ENCODE results near the gene GTF2A1.
A peak's percentile ranks its signal among the peaks of the same experiment; 100 is the strongest.

GTF2A1 gene

GRCh38 chr14:81211844-81212243, 8.9 kb downstream of the GTF2A1 start:
- no peak for TF ChIP-seq EZH2 (IDR thresholded peaks at IDR 0.05; ENCODE audit: borderline replicate concordance, low read length)
- TF ChIP-seq CTCF (IDR thresholded peaks at IDR 0.05; ENCODE audit: low read length): peak; percentile 47
- Histone ChIP-seq H3K79me2 (ENCODE audit: insufficient read depth, low read length) (peaks cover 3% of the 10 kb centered on the region; the same call in 1 of the 2 replicates), H3K36me3 (ENCODE audit: insufficient read depth, low read length) (peaks cover 73% of the 10 kb centered on the region), H3K4me1 (ENCODE audit: insufficient read depth, low read length, severe bottlenecking) (peaks cover 12% of the 10 kb centered on the region), H3K4me3 (ENCODE audit: low read depth, low read length, poor library complexity, severe bottlenecking) (no peak overlapping the region), H3F3A (ENCODE audit: insufficient read depth, low read length) (no peaks in the 10 kb centered on the region), H3K9me3 (ENCODE audit: low read length) (no peaks in the 10 kb centered on the region), H3K4me2 (ENCODE audit: low read length) (no peak overlapping the region), H3K9me2 (ENCODE audit: low read depth, low read length) (no peaks in the 10 kb centered on the region), H2AFZ (ENCODE audit: low read length) (no peak overlapping the region), H3K9ac (ENCODE audit: low read length) (no peak overlapping the region), H4K20me1 (ENCODE audit: insufficient read depth, low read length) (no peaks in the 10 kb centered on the region), H3K27me3 (ENCODE audit: insufficient read depth, low read length) (no peaks in the 10 kb centered on the region), H3K27ac (ENCODE audit: low read depth, low read length, poor library complexity, severe bottlenecking) (no peak overlapping the region)

- no peak overlapping the region for H3K9ac ChIP-seq (ENCODE audit: low read length)
- TF ChIP-seq CTCF (IDR thresholded peaks at IDR 0.05; ENCODE audit: low read length) (no peak), EZH2 (IDR thresholded peaks at IDR 0.05; ENCODE audit: borderline replicate concordance, low read length) (no peak)
- no peaks in the 10 kb centered on the region for H3K27me3 ChIP-seq (ENCODE audit: insufficient read depth, low read length)
- H3K79me2 ChIP-seq (ENCODE audit: insufficient read depth, low read length): no peaks in the 10 kb centered on the region
- H3K4me3 ChIP-seq (ENCODE audit: low read depth, low read length, poor library complexity, severe bottlenecking): peak overlapping the region; percentile 40
- H3K27ac ChIP-seq (ENCODE audit: low read depth, low read length, poor library complexity, severe bottlenecking): no peak overlapping the region
- H3K36me3 ChIP-seq (ENCODE audit: insufficient read depth, low read length): peaks cover 62% of the 10 kb centered on the region
- H3K4me1 ChIP-seq (ENCODE audit: insufficient read depth, low read length, severe bottlenecking): peaks cover 11% of the 10 kb centered on the region
- H4K20me1 ChIP-seq (ENCODE audit: insufficient read depth, low read length): no peaks in the 10 kb centered on the region
- H3K9me2 ChIP-seq (ENCODE audit: low read depth, low read length): no peaks in the 10 kb centered on the region
- peak overlapping the region; percentile 31; the same call in 1 of the 2 replicates for H3K4me2 ChIP-seq (ENCODE audit: low read length)
- H2AFZ ChIP-seq (ENCODE audit: low read length): no peak overlapping the region
- no peaks in the 10 kb centered on the region for H3K9me3 ChIP-seq (ENCODE audit: low read length)
- no peaks in the 10 kb centered on the region for H3F3A ChIP-seq (ENCODE audit: insufficient read depth, low read length)
Observed at GRCh38 chr14:81209167-81209836, 11.5 kb downstream of the GTF2A1 start.

- Histone ChIP-seq H3K27ac (ENCODE audit: low read depth, low read length, poor library complexity, severe bottlenecking) (no peak overlapping the region), H4K20me1 (ENCODE audit: insufficient read depth, low read length) (no peaks in the 10 kb centered on the region), H3K79me2 (ENCODE audit: insufficient read depth, low read length) (no peaks in the 10 kb centered on the region), H3F3A (ENCODE audit: insufficient read depth, low read length) (no peaks in the 10 kb centered on the region), H3K4me1 (ENCODE audit: insufficient read depth, low read length, severe bottlenecking) (peaks cover 11% of the 10 kb centered on the region), H2AFZ (ENCODE audit: low read length) (no peak overlapping the region), H3K9me2 (ENCODE audit: low read depth, low read length) (no peaks in the 10 kb centered on the region), H3K9ac (ENCODE audit: low read length) (no peak overlapping the region), H3K4me3 (ENCODE audit: low read depth, low read length, poor library complexity, severe bottlenecking) (no peak overlapping the region), H3K4me2 (ENCODE audit: low read length) (no peak overlapping the region), H3K36me3 (ENCODE audit: insufficient read depth, low read length) (peaks cover 66% of the 10 kb centered on the region), H3K9me3 (ENCODE audit: low read length) (no peaks in the 10 kb centered on the region), H3K27me3 (ENCODE audit: insufficient read depth, low read length) (no peaks in the 10 kb centered on the region)
- TF ChIP-seq CTCF (IDR thresholded peaks at IDR 0.05; ENCODE audit: low read length) (no peak), EZH2 (IDR thresholded peaks at IDR 0.05; ENCODE audit: borderline replicate concordance, low read length) (no peak)
Observed at GRCh38 chr14:81208489-81208888, 12.3 kb downstream of the GTF2A1 start.
